B cell (primary cell): ENCODE results near the gene TADA3. TPM values are rescaled to one million over a fixed set of nuclear protein-coding genes. Genes with fewer than 3 reads are reported as not detected.

Experiments used
- ATAC-seq: fragments of 200-7000 bp; cut with Tn5 transposase; one replicate; pipeline ENCODE4 v1.10.0; 2021; ENCODE audit warnings: low read depth, mild to moderate bottlenecking, moderate number of reproducible peaks, moderate library complexity
- CTCF ChIA-PET: fragments of 350-600 bp; sonication (Branson Sonifier 250); formaldehyde crosslinking; loops from one replicate; lab custom pipeline; 2021; ENCODE audit warnings: antibody characterized with exemption, inconsistent platforms; lab: Charles Lee
- POLR2A ChIA-PET: fragments of 350-600 bp; sonication (Branson Sonifier 250); formaldehyde crosslinking; loops from one replicate; lab custom pipeline; 2021; ENCODE audit warnings: antibody characterized with exemption; lab: Charles Lee
- DNase-seq: peaks from one replicate; pipeline ENCODE4 v3.0.0; 2013
- H2AFZ ChIP-seq: 2 replicates; pipeline ENCODE4 v1.6.1; 2012; ENCODE audit warnings: mild to moderate bottlenecking, low read depth, low read length; ENCODE audit not compliant: insufficient read depth, poor library complexity, severe bottlenecking
- H3K27ac ChIP-seq, 2 donors: 1 replicate in 1 of 2; 2 replicates in 1 of 2; pipeline ENCODE4 v1.5.1; 2012 to 2013; ENCODE audit warnings: low read length in 2 of 2, mild to moderate bottlenecking in 2 of 2, moderate library complexity in 1 of 2
- H3K27me3 ChIP-seq, 4 experiments: fragments of 200-600 bp in 1 of 4; sonication (generic) in 1 of 4; replicated peaks in 1 of 4; 1 replicate in 2 of 4; 2 replicates in 2 of 4; pipeline versions ENCODE4 v1.6.1 to v1.7.0; 2013 to 2016; ENCODE audit warnings: low read length in 3 of 4, mild to moderate bottlenecking in 2 of 4, mixed read lengths in 1 of 4, moderate library complexity in 1 of 4; ENCODE audit not compliant: insufficient read depth in 4 of 4, control insufficient read depth in 3 of 4; ENCODE audit errors: control extremely low read depth in 1 of 4
- H3K36me3 ChIP-seq, 2 experiments: replicated peaks in 1 of 2; 1 replicate in 1 of 2; 2 replicates in 1 of 2; pipeline versions ENCODE4 v1.6.1 to v1.7.1; 2013; ENCODE audit warnings: low read length in 1 of 2; ENCODE audit not compliant: insufficient read depth in 2 of 2, control insufficient read depth in 1 of 2; ENCODE audit errors: control extremely low read depth in 1 of 2, extremely low read depth in 1 of 2
- H3K4me1 ChIP-seq, 2 donors: fragments of 200-600 bp in 1 of 2; sonication (generic) in 1 of 2; 1 replicate in 1 of 2; 2 replicates in 1 of 2; pipeline versions ENCODE4 v1.5.1 to v1.6.1; 2013 to 2017; ENCODE audit warnings: low read length in 2 of 2; ENCODE audit not compliant: control insufficient read depth in 2 of 2, insufficient read depth in 2 of 2
- H3K4me2 ChIP-seq: replicated peaks from 2 replicates; pipeline ENCODE3; 2012; ENCODE audit warnings: mild to moderate bottlenecking, low read depth, low read length; ENCODE audit not compliant: poor library complexity, severe bottlenecking
- H3K4me3 ChIP-seq, 5 experiments: fragments of 200-600 bp in 1 of 5; sonication (generic) in 1 of 5; 1 replicate in 3 of 5; 2 replicates in 2 of 5; pipeline versions ENCODE4 v1.5.1 to v1.7.0; 2011 to 2016; ENCODE audit warnings: low read length in 4 of 5, mild to moderate bottlenecking in 4 of 5, low read depth in 2 of 5, control low read depth in 1 of 5, moderate library complexity in 1 of 5; ENCODE audit not compliant: insufficient read depth in 1 of 5; ENCODE audit errors: control extremely low read depth in 1 of 5, extremely low read depth in 1 of 5
- H3K79me2 ChIP-seq: fragments of 200-600 bp; sonication (generic); one replicate; pipeline ENCODE4 v1.6.0; 2016; ENCODE audit warnings: low read length; ENCODE audit not compliant: control insufficient read depth, insufficient read depth
- H3K9ac ChIP-seq: fragments of 200-600 bp; sonication (generic); 2 replicates; pipeline ENCODE4 v1.6.1; 2017; ENCODE audit warnings: mild to moderate bottlenecking, low read length, moderate library complexity
- H3K9me3 ChIP-seq, 3 donors: one replicate each; pipeline versions ENCODE4 v1.6.1 to v1.7.1; 2013; ENCODE audit warnings: low read length in 2 of 3; ENCODE audit not compliant: control insufficient read depth in 2 of 3, insufficient read depth in 1 of 3; ENCODE audit errors: control extremely low read depth in 1 of 3
- H4K20me1 ChIP-seq: 2 replicates; pipeline ENCODE4 v1.6.0; 2012; ENCODE audit warnings: mild to moderate bottlenecking, low read length; ENCODE audit not compliant: insufficient read depth, control insufficient read depth, poor library complexity, severe bottlenecking
- H3K27ac Mint-ChIP-seq: one replicate; pipeline ENCODE4 v1.8.0; 2021; ENCODE audit warnings: mixed read lengths
- H3K27me3 Mint-ChIP-seq: one replicate; pipeline ENCODE4 v1.8.0; 2021; ENCODE audit warnings: mixed read lengths
- H3K4me1 Mint-ChIP-seq: one replicate; pipeline ENCODE4 v1.8.0; 2021; ENCODE audit warnings: mixed read lengths
- H3K4me3 Mint-ChIP-seq: one replicate; pipeline ENCODE4 v1.8.0; 2021; ENCODE audit warnings: mixed read lengths
- H3K9me3 Mint-ChIP-seq: one replicate; pipeline ENCODE4 v1.8.0; 2022; ENCODE audit warnings: mixed read lengths; ENCODE audit not compliant: insufficient read depth
- EZH2 ChIP-seq: IDR thresholded peaks from 2 replicates; pipeline ENCODE4 v1.6.1; 2012; ENCODE audit warnings: borderline replicate concordance, low read depth, mild to moderate bottlenecking, moderate library complexity, low read length; ENCODE audit not compliant: insufficient read depth, poor library complexity, severe bottlenecking
- WGBS: methylation state at CpG from one replicate; pipeline ENCODE4 v1.1.5; 2013; ENCODE audit warnings: missing lambda C conversion rate; ENCODE audit not compliant: insufficient coverage; 5-methylcytosine and 5-hydroxymethylcytosine counted together
- intact Hi-C: fragments of 100-400 bp; cut with micrococcal nuclease; formaldehyde crosslinking; loops from one replicate; pipeline ENCODE4 v1.10.0; 2022
- polyA plus RNA-seq: library from polyadenylated mRNA; depleted of rRNA; stranded (reverse); fragments of >200 nt; gene quantifications from 2 replicates; pipeline ENCODE4 v1.2.3, GENCODE V29; 2012
- total RNA-seq, 2 donors: library from RNA; stranded (reverse); fragments of 120-200 nt in 1 of 2; gene quantifications; 1 replicate in 1 of 2; 2 replicates in 1 of 2; pipeline versions ENCODE4 v1.2.3 to v1.2.4, GENCODE V29; 2013 to 2022
- TF ChIP-seq, protein P1 (sequence below): fragments of 200-600 bp; IDR thresholded peaks from one replicate; pipeline ENCODE4 v1.8.0; 2022; ENCODE audit warnings: antibody characterized with exemption, mild to moderate bottlenecking

The TADA3 gene
- total and polyA plus RNA-seq, 2 donors (not counting 1 experiment from before 2014, with no cell fraction given): 45.4 to 45.6 TPM

- POLR2A ChIA-PET: interaction anchor here (0.6 kb wide), 1 partner anchor 315 kb away, joined by 5 read pairs; the partner anchor contains the start of gene VHL
Measured at GRCh38 chr3:9826815-9827573, 34.7 kb upstream of the TADA3 start.

GRCh38 chr3:9825451-9826040 is 33.3 kb upstream of the TADA3 start:
- Histone ChIP-seq H3K36me3 (peaks cover 2 to 7% of the 10 kb centered on the region in 2 experiments), H3K4me3 (no peak overlapping the region), H3K9ac (no peak overlapping the region), H2AFZ (no peak overlapping the region), H4K20me1 (no peaks in the 10 kb centered on the region), H3K4me1 (no peaks in the 10 kb centered on the region), H3K79me2 (no peaks in the 10 kb centered on the region), H3K4me2 (no peak overlapping the region), H3K27me3 (no peaks in the 10 kb centered on the region), H3K9me3 (no peaks in the 10 kb centered on the region), H3K27ac (no peak overlapping the region)
- DNase-seq (no peak), ATAC-seq (no peak)
- no peak overlapping the region for H3K27ac Mint-ChIP-seq
- ChIA-PET POLR2A (no interaction called here), CTCF (no interaction called here)
- H3K4me3 Mint-ChIP-seq: no peak overlapping the region
- no peaks in the 10 kb centered on the region for H3K9me3 Mint-ChIP-seq
- intact Hi-C loops: no loop called here
- no peaks in the 10 kb centered on the region for H3K27me3 Mint-ChIP-seq
- 95% methylated on average over 11 of the region's 14 CpGs for WGBS
- H3K4me1 Mint-ChIP-seq: peaks cover 2% of the 10 kb centered on the region
- no peak for TF ChIP-seq EZH2
- TF ChIP-seq, protein P1, sequence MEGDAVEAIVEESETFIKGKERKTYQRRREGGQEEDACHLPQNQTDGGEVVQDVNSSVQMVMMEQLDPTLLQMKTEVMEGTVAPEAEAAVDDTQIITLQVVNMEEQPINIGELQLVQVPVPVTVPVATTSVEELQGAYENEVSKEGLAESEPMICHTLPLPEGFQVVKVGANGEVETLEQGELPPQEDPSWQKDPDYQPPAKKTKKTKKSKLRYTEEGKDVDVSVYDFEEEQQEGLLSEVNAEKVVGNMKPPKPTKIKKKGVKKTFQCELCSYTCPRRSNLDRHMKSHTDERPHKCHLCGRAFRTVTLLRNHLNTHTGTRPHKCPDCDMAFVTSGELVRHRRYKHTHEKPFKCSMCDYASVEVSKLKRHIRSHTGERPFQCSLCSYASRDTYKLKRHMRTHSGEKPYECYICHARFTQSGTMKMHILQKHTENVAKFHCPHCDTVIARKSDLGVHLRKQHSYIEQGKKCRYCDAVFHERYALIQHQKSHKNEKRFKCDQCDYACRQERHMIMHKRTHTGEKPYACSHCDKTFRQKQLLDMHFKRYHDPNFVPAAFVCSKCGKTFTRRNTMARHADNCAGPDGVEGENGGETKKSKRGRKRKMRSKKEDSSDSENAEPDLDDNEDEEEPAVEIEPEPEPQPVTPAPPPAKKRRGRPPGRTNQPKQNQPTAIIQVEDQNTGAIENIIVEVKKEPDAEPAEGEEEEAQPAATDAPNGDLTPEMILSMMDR: no peak

More at GRCh38 chr3:9826815-9827573, 34.7 kb upstream of the TADA3 start:
- 95% methylated on average over 17 of the region's 20 CpGs for WGBS
- H3K4me1 Mint-ChIP-seq: peaks cover 2% of the 10 kb centered on the region
- H3K27ac ChIP-seq: no peak overlapping the region
- H3K4me3 ChIP-seq: no peak overlapping the region
- no peaks in the 10 kb centered on the region for H3K27me3 ChIP-seq
- H3K9me3 ChIP-seq: no peaks in the 10 kb centered on the region
- intact Hi-C loops: no loop called here
- DNase-seq: no peak
- ATAC-seq: no peak
- H3K27ac Mint-ChIP-seq: no peak overlapping the region
- H3K4me2 ChIP-seq: no peak overlapping the region
- CTCF ChIA-PET: interaction anchor here (1.4 kb wide), 1 partner anchor 18 kb away, joined by 3 read pairs; no protein-coding TSS in a partner anchor
- no peaks in the 10 kb centered on the region for H3K9me3 Mint-ChIP-seq
- H3K27me3 Mint-ChIP-seq: no peaks in the 10 kb centered on the region
- H3K36me3 ChIP-seq: peaks cover 2 to 7% of the 10 kb centered on the region in 2 experiments
- no peaks in the 10 kb centered on the region for H4K20me1 ChIP-seq
- no peaks in the 10 kb centered on the region for H3K4me1 ChIP-seq
- H3K79me2 ChIP-seq: no peaks in the 10 kb centered on the region
- TF ChIP-seq, protein P1: no peak
- H3K4me3 Mint-ChIP-seq: no peak overlapping the region
- H2AFZ ChIP-seq: no peak overlapping the region
- H3K9ac ChIP-seq: no peak overlapping the region
